Measurements from ENCODE around the gene TMEM132C. TPM values are rescaled to one million over a fixed set of nuclear protein-coding genes. Genes with fewer than 3 reads are reported as not detected.

The TMEM132C gene
- total and polyA plus RNA-seq, 4 donors = 0.05 to 0.08 (median 0.05) TPM; not detected in 1

DNA sequence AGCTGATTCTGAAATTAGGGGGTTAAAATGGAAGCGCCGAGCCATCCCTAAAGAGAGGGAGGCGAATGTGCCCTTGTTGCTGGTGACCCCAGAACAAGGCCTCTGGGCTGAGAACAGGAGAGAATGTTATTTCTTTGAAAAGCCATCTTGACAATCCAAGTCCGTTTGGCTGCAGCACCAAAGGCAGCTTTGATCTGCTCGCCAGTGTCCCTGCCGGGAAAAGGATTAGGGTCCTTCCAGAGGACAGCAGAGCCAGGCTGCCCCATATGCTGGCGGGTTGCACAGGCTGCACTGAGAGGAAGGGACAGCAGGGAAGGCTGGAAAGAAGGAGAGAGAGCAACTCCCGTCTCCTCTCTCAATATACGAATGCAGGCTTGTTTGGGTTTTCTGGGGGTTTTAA, 141.7 kb downstream of the TMEM132C start (continued):
- TF ChIP-seq SP1 (IDR thresholded peaks at IDR 0.05) = no peak

- no peak for DNase-seq (ENCODE audit: low spot score)
- Histone ChIP-seq H3K4me3 (ENCODE audit: low read depth in 1 of 3, low read length in 3 of 3) (no peak overlapping the region), H3K36me3 (ENCODE audit: control insufficient read depth in 4 of 4, insufficient read depth in 3 of 4, low read depth in 1 of 4, low read length in 3 of 4) (no peaks in the 10 kb centered on the region), H3K27me3 (ENCODE audit: control insufficient read depth in 4 of 4, insufficient read depth in 4 of 4, low read length in 3 of 4) (peaks cover 0 to 2% (median 0%) of the 10 kb centered on the region in 4 donors), H3K9me3 (ENCODE audit: control insufficient read depth in 4 of 4, low read length in 3 of 4) (no peaks in the 10 kb centered on the region), H3K9ac (ENCODE audit: low read depth in 1 of 2, low read length in 2 of 2) (no peak overlapping the region), H3K27ac (ENCODE audit: low read depth in 1 of 2, low read length in 2 of 2) (no peak overlapping the region), H3K4me1 (ENCODE audit: control insufficient read depth in 4 of 4, insufficient read depth in 4 of 4, low read length in 3 of 4) (no peaks in the 10 kb centered on the region)
- 86% methylated on average over 27 of the region's 27 CpGs for WGBS
- no peak for TF ChIP-seq FOXA1 (IDR thresholded peaks at IDR 0.05)
- TF ChIP-seq YY1 (IDR thresholded peaks at IDR 0.05) = no peak
- no peak for TF ChIP-seq GABPA (IDR thresholded peaks at IDR 0.05 in 1 of 2, conservative IDR thresholded peaks at IDR 0.05 in 1 of 2)
- TF ChIP-seq, protein P1, sequence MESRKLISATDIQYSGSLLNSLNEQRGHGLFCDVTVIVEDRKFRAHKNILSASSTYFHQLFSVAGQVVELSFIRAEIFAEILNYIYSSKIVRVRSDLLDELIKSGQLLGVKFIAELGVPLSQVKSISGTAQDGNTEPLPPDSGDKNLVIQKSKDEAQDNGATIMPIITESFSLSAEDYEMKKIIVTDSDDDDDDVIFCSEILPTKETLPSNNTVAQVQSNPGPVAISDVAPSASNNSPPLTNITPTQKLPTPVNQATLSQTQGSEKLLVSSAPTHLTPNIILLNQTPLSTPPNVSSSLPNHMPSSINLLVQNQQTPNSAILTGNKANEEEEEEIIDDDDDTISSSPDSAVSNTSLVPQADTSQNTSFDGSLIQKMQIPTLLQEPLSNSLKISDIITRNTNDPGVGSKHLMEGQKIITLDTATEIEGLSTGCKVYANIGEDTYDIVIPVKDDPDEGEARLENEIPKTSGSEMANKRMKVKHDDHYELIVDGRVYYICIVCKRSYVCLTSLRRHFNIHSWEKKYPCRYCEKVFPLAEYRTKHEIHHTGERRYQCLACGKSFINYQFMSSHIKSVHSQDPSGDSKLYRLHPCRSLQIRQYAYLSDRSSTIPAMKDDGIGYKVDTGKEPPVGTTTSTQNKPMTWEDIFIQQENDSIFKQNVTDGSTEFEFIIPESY (IDR thresholded peaks at IDR 0.05) = no peak
- no peak for TF ChIP-seq HNF4A (conservative IDR thresholded peaks at IDR 0.05)
- no peak for TF ChIP-seq HNF4G (IDR thresholded peaks at IDR 0.05)
- no peak for TF ChIP-seq JUND (IDR thresholded peaks at IDR 0.05)
- no peak for TF ChIP-seq EGR1 (IDR thresholded peaks at IDR 0.05; ENCODE audit: low read depth in 2 of 2)
- no peak for TF ChIP-seq ATF3 (IDR thresholded peaks at IDR 0.05)
Measured at GRCh38 chr12:128415036-128415560, 148.1 kb downstream of the TMEM132C start.

- DNase-seq (ENCODE audit: low spot score) = no peak
- Histone ChIP-seq H3K27ac (ENCODE audit: low read depth in 1 of 2, low read length in 2 of 2) (no peak overlapping the region), H3K27me3 (ENCODE audit: control insufficient read depth in 4 of 4, insufficient read depth in 4 of 4, low read length in 3 of 4) (peaks cover 0 to 2% (median 0%) of the 10 kb centered on the region in 4 donors), H3K4me3 (ENCODE audit: low read depth in 1 of 3, low read length in 3 of 3) (no peak overlapping the region), H3K9ac (ENCODE audit: low read depth in 1 of 2, low read length in 2 of 2) (no peak overlapping the region), H3K9me3 (ENCODE audit: control insufficient read depth in 4 of 4, low read length in 3 of 4) (no peaks in the 10 kb centered on the region), H3K36me3 (ENCODE audit: control insufficient read depth in 4 of 4, insufficient read depth in 3 of 4, low read depth in 1 of 4, low read length in 3 of 4) (no peaks in the 10 kb centered on the region), H3K4me1 (ENCODE audit: control insufficient read depth in 4 of 4, insufficient read depth in 4 of 4, low read length in 3 of 4) (no peaks in the 10 kb centered on the region)
- 53% methylated on average over 5 of the region's 5 CpGs for WGBS
- TF ChIP-seq YY1 (IDR thresholded peaks at IDR 0.05) = no peak
- no peak for TF ChIP-seq JUND (IDR thresholded peaks at IDR 0.05)
- no peak for TF ChIP-seq HNF4A (conservative IDR thresholded peaks at IDR 0.05)
- TF ChIP-seq TAF1 (conservative IDR thresholded peaks at IDR 0.05) = no peak
- TF ChIP-seq FOXA1 (IDR thresholded peaks at IDR 0.05) = no peak
- TF ChIP-seq ATF3 (IDR thresholded peaks at IDR 0.05) = no peak
- TF ChIP-seq RXRA (IDR thresholded peaks at IDR 0.05) = no peak
- no peak for TF ChIP-seq REST (IDR thresholded peaks at IDR 0.05)
Measured at GRCh38 chr12:128418944-128419343, 152.0 kb downstream of the TMEM132C start.

Data from liver (tissue), 9 donors.